Measurements from ENCODE around the gene GALNTL6.
"Not testable (repeated sequence)": the region's sequence is repeated elsewhere in the genome, so short reads cannot be mapped to it uniquely, and the experiment has no call there.

Gene GALNTL6

DNA sequence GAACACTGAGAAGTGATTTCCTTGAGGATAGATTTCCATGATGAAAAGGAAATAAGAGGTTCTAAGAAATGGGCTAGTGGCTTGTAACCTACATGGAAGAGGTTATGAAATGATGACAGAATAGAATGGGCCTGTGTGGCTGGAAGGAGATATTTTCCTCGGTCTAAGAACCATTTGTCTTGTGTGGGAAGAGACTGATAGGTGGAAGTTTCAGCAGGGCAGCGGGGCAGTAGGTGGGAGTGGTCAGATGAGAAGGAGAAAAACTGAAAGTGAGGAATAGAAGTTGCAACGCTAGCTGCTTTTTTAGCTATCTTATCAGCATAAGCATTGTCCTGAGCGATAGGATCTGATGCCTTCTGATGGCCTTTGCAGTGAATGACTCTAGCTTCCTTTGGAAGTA is 1144.0 kb downstream of the GALNTL6 start:
- Histone ChIP-seq H3K9ac (ENCODE audit: low read depth, low read length, poor library complexity, severe bottlenecking) (no peak overlapping the region), H3K36me3 (ENCODE audit: insufficient read depth, low read length) (no peaks in the 10 kb centered on the region), H3K79me2 (ENCODE audit: insufficient read depth, low read length) (no peaks in the 10 kb centered on the region), H3K4me2 (ENCODE audit: low read depth, low read length, poor library complexity, severe bottlenecking) (no peak overlapping the region), H3K9me2 (replicated peaks; ENCODE audit: low read depth, low read length) (no peaks in the 10 kb centered on the region), H2AFZ (ENCODE audit: low read length) (no peak overlapping the region), H3K4me1 (ENCODE audit: insufficient read depth, low read length, poor library complexity, severe bottlenecking) (no peaks in the 10 kb centered on the region), H3K27me3 (ENCODE audit: insufficient read depth, low read length, poor library complexity, severe bottlenecking) (no peaks in the 10 kb centered on the region), H3K4me3 (ENCODE audit: low read length, poor library complexity, severe bottlenecking) (no peak overlapping the region), H3K9me3 (ENCODE audit: insufficient read depth, low read depth, low read length) (no peaks in the 10 kb centered on the region), H4K20me1 (ENCODE audit: insufficient read depth, low read length, poor library complexity, severe bottlenecking) (no peaks in the 10 kb centered on the region), H3F3A (ENCODE audit: low read depth) (no peaks in the 10 kb centered on the region)
- no peak for TF ChIP-seq EZH2phosphoT487 (IDR thresholded peaks at IDR 0.05; ENCODE audit: borderline replicate concordance)
- TF ChIP-seq CTCF (conservative IDR thresholded peaks at IDR 0.05; ENCODE audit: low read length), result no peak

DNA sequence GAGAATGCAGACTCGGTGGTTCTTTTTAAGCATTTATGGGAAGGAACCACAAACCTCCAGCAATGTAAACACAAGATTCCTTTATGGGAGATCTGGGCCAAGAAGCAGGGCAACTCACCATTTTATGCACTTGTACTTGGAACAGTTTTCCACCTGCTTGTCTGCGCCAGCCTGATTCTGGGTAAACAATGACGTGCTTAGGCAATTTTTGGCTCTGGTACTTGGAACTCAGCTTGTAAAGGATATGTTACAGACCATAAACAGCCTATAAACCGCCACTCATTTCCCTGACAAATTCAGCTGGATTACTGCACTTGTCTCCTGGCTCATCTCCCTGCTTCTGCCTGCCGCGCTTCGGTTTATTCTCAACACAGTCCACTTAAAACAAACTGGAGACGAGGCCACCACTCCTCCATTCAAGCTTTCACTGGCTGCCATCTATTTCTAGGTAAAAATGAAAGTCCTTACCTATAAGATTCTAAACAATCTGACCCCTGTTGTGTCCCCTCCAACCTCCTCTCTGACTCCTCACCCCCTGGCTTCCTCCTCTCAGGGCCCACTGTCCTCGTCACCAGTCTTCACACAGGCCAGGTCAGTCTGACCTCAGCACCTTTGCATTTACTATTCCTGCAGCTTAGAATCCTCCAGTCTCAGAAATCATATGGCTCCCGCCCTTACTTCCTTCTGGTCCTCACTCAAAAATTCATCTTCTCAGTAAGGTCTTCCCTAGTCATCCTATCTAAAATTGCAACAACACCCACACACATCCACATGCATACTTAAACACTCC is 1149.6 kb downstream of the GALNTL6 start:
- Histone ChIP-seq H3K4me3 (ENCODE audit: low read length, poor library complexity, severe bottlenecking) (no peak overlapping the region), H3K9me2 (replicated peaks; ENCODE audit: low read depth, low read length) (no peaks in the 10 kb centered on the region), H4K20me1 (ENCODE audit: insufficient read depth, low read length, poor library complexity, severe bottlenecking) (no peaks in the 10 kb centered on the region), H3K4me1 (ENCODE audit: insufficient read depth, low read length, poor library complexity, severe bottlenecking) (no peaks in the 10 kb centered on the region), H3K79me2 (ENCODE audit: insufficient read depth, low read length) (no peaks in the 10 kb centered on the region), H3K9me3 (ENCODE audit: insufficient read depth, low read depth, low read length) (no peaks in the 10 kb centered on the region), H3K36me3 (ENCODE audit: insufficient read depth, low read length) (no peaks in the 10 kb centered on the region), H3F3A (ENCODE audit: low read depth) (no peaks in the 10 kb centered on the region), H2AFZ (ENCODE audit: low read length) (no peak overlapping the region), H3K27me3 (ENCODE audit: insufficient read depth, low read length, poor library complexity, severe bottlenecking) (peaks cover 5% of the 10 kb centered on the region), H3K4me2 (ENCODE audit: low read depth, low read length, poor library complexity, severe bottlenecking) (no peak overlapping the region), H3K9ac (ENCODE audit: low read depth, low read length, poor library complexity, severe bottlenecking) (no peak overlapping the region)
- TF ChIP-seq EZH2phosphoT487 (IDR thresholded peaks at IDR 0.05; ENCODE audit: borderline replicate concordance) (no peak), CTCF (conservative IDR thresholded peaks at IDR 0.05; ENCODE audit: low read length) (no peak)

- no peak overlapping the region for H2AFZ ChIP-seq (ENCODE audit: low read length)
- H3K27me3 ChIP-seq (ENCODE audit: insufficient read depth, low read length, poor library complexity, severe bottlenecking), result peaks cover 5% of the 10 kb centered on the region
- H3F3A ChIP-seq (ENCODE audit: low read depth), result no peaks in the 10 kb centered on the region
- H3K4me3 ChIP-seq (ENCODE audit: low read length, poor library complexity, severe bottlenecking), result no peak overlapping the region
- H3K79me2 ChIP-seq (ENCODE audit: insufficient read depth, low read length), result no peaks in the 10 kb centered on the region
- no peaks in the 10 kb centered on the region for H3K9me2 ChIP-seq (replicated peaks; ENCODE audit: low read depth, low read length)
- H4K20me1 ChIP-seq (ENCODE audit: insufficient read depth, low read length, poor library complexity, severe bottlenecking), result no peaks in the 10 kb centered on the region
- no peaks in the 10 kb centered on the region for H3K4me1 ChIP-seq (ENCODE audit: insufficient read depth, low read length, poor library complexity, severe bottlenecking)
- no peak overlapping the region for H3K4me2 ChIP-seq (ENCODE audit: low read depth, low read length, poor library complexity, severe bottlenecking)
- H3K9me3 ChIP-seq (ENCODE audit: insufficient read depth, low read depth, low read length), result no peaks in the 10 kb centered on the region
- no peaks in the 10 kb centered on the region for H3K36me3 ChIP-seq (ENCODE audit: insufficient read depth, low read length)
- no peak overlapping the region for H3K9ac ChIP-seq (ENCODE audit: low read depth, low read length, poor library complexity, severe bottlenecking)
- TF ChIP-seq EZH2phosphoT487 (IDR thresholded peaks at IDR 0.05; ENCODE audit: borderline replicate concordance) (no peak), CTCF (conservative IDR thresholded peaks at IDR 0.05; ENCODE audit: low read length) (no peak)
These were observed 1150.5 kb downstream of the GALNTL6 start for GRCh38 chr4:172963498-172964294.

- H2AFZ ChIP-seq (ENCODE audit: low read length), result not testable (repeated sequence)
These were observed 1157.0 kb downstream of the GALNTL6 start for GRCh38 chr4:172970189-172970588.

More at GRCh38 chr4:172970189-172970588, 1157.0 kb downstream of the GALNTL6 start:
- H3K4me1 ChIP-seq (ENCODE audit: insufficient read depth, low read length, poor library complexity, severe bottlenecking); H3K4me3 ChIP-seq (ENCODE audit: low read length, poor library complexity, severe bottlenecking); H3K36me3 ChIP-seq (ENCODE audit: insufficient read depth, low read length); H3K9me2 ChIP-seq (replicated peaks; ENCODE audit: low read depth, low read length); H3F3A ChIP-seq (ENCODE audit: low read depth); H3K4me2 ChIP-seq (ENCODE audit: low read depth, low read length, poor library complexity, severe bottlenecking); H3K9ac ChIP-seq (ENCODE audit: low read depth, low read length, poor library complexity, severe bottlenecking); H4K20me1 ChIP-seq (ENCODE audit: insufficient read depth, low read length, poor library complexity, severe bottlenecking); H3K27me3 ChIP-seq (ENCODE audit: insufficient read depth, low read length, poor library complexity, severe bottlenecking); H3K9me3 ChIP-seq (ENCODE audit: insufficient read depth, low read depth, low read length); H3K79me2 ChIP-seq (ENCODE audit: insufficient read depth, low read length): not testable (repeated sequence)
